Myometrial cell (primary cell): ENCODE measurements around the gene ALDH3B2. TPM values are rescaled to one million over a fixed set of nuclear protein-coding genes. Genes with fewer than 3 reads are reported as not detected.

Source experiments
- total RNA-seq: library from RNA; depleted of rRNA; stranded (reverse); fragments of >200 nt; gene quantifications from 2 replicates; pipeline ENCODE4 v1.2.3, GENCODE V29; 2015

Gene ALDH3B2
- not detected in 2 replicates for total RNA-seq

GRCh38 chr11:67674442-67674871, at the start of gene ALDH3B2:
Gene ALDH3B2, minus strand, starts transcription at chr11:67674623. Its CDS starts 7,688 bp downstream, at chr11:67666935.

GRCh38 chr11:67639438-67639859, 35.0 kb downstream of the ALDH3B2 start, which contains the start of gene TBX10:
Gene TBX10, minus strand, starts transcription at chr11:67639763. Its CDS starts 291 bp downstream, at chr11:67639472.

GRCh38 chr11:67629386-67630227, 44.8 kb downstream of the ALDH3B2 start, which contains the start of gene NUDT8:
Gene NUDT8, minus strand, starts transcription at chr11:67629937. Its CDS starts 26 bp downstream, at chr11:67629911.

Other genes with a start within 250 kb of the ALDH3B2 start
- 64.0 and 77.3 TPM in 2 replicates for gene RPS6KB2, start 246.1 kb downstream of the ALDH3B2 start, total RNA-seq
- 0.89 TPM in 1 of 2 replicates, not detected in the other for gene PTPRCAP, start 236.9 kb downstream of the ALDH3B2 start, total RNA-seq
- gene CORO1B, start 231.1 kb downstream of the ALDH3B2 start, total RNA-seq: 109 and 128 TPM in 2 replicates
- gene GPR152, start 221.9 kb downstream of the ALDH3B2 start, total RNA-seq: not detected in 2 replicates
- not detected in 2 replicates for gene CABP4, start 219.3 kb downstream of the ALDH3B2 start, total RNA-seq
- 27.4 and 56.9 TPM in 2 replicates for gene TMEM134, start 205.4 kb downstream of the ALDH3B2 start, total RNA-seq
- gene AIP, start 191.6 kb downstream of the ALDH3B2 start, total RNA-seq: 63.6 and 75.2 TPM in 2 replicates
- gene PITPNM1, start 169.3 kb downstream of the ALDH3B2 start, total RNA-seq: 29.2 and 30.3 TPM in 2 replicates
- gene CDK2AP2, start 166.5 kb downstream of the ALDH3B2 start, total RNA-seq: 41.2 and 48.4 TPM in 2 replicates
- not detected in 2 replicates for gene CABP2, start 151.2 kb downstream of the ALDH3B2 start, total RNA-seq
- gene GSTP1, start 90.8 kb downstream of the ALDH3B2 start, total RNA-seq: 1,006 and 1,636 TPM in 2 replicates
- 248 and 322 TPM in 2 replicates for gene NDUFV1, start 67.7 kb downstream of the ALDH3B2 start, total RNA-seq
- gene NUDT8, start 44.7 kb downstream of the ALDH3B2 start, total RNA-seq: 13.6 and 14.1 TPM in 2 replicates
- gene TBX10, start 34.9 kb downstream of the ALDH3B2 start, total RNA-seq: not detected in 2 replicates
- gene ACY3, start 23.9 kb downstream of the ALDH3B2 start, total RNA-seq: 0.35 TPM in 1 of 2 replicates, not detected in the other